Neuron (in vitro differentiated cells): ENCODE measurements around the gene FOXS1.

Experiments used
- H2AFZ ChIP-seq: one replicate; pipeline ENCODE4 v1.6.1; 2013; ENCODE audit warnings: low read depth, mild to moderate bottlenecking, inconsistent platforms, low read length, moderate library complexity
- H3K27me3 ChIP-seq: one replicate; pipeline ENCODE4 v1.6.1; 2013; ENCODE audit warnings: low read length; ENCODE audit not compliant: insufficient read depth
- H3K36me3 ChIP-seq: one replicate; pipeline ENCODE4 v1.6.1; 2013; ENCODE audit warnings: low read length; ENCODE audit not compliant: insufficient read depth
- H3K4me1 ChIP-seq: one replicate; pipeline ENCODE4 v1.6.1; 2013; ENCODE audit warnings: low read length; ENCODE audit not compliant: insufficient read depth
- H3K4me3 ChIP-seq: 2 replicates; pipeline ENCODE4 v1.5.1; 2013; ENCODE audit warnings: mild to moderate bottlenecking, low read length, moderate library complexity
- H3K9me3 ChIP-seq: one replicate; pipeline ENCODE4 v1.6.1; 2013; ENCODE audit warnings: low read length

The FOXS1 gene

GRCh38 chr20:31868853-31869672 lies 23.7 kb upstream of the FOXS1 start:
- Histone ChIP-seq H3K9me3 (no peaks in the 10 kb centered on the region), H2AFZ (no peak overlapping the region), H3K27me3 (no peaks in the 10 kb centered on the region), H3K36me3 (peaks cover 9% of the 10 kb centered on the region), H3K4me1 (peaks cover 30% of the 10 kb centered on the region), H3K4me3 (peak overlapping the region; percentile 74)

GRCh38 chr20:31866221-31866620 lies 20.8 kb upstream of the FOXS1 start:
- H3K9me3 ChIP-seq, result no peaks in the 10 kb centered on the region
- peaks cover 32% of the 10 kb centered on the region for H3K4me1 ChIP-seq
- H3K36me3 ChIP-seq, result peaks cover 13% of the 10 kb centered on the region
- no peak overlapping the region for H2AFZ ChIP-seq
- H3K4me3 ChIP-seq, result no peak overlapping the region
- H3K27me3 ChIP-seq, result no peaks in the 10 kb centered on the region

- Histone ChIP-seq H3K9me3 (no peaks in the 10 kb centered on the region), H3K36me3 (peaks cover 13% of the 10 kb centered on the region), H2AFZ (no peak overlapping the region), H3K4me1 (peaks cover 37% of the 10 kb centered on the region), H3K4me3 (no peak overlapping the region), H3K27me3 (no peaks in the 10 kb centered on the region)
Observed at GRCh38 chr20:31864521-31865400, 19.4 kb upstream of the FOXS1 start.

GRCh38 chr20:31863296-31864085 lies 18.1 kb upstream of the FOXS1 start:
- Histone ChIP-seq H3K4me3 (no peak overlapping the region), H2AFZ (no peak overlapping the region), H3K36me3 (peaks cover 13% of the 10 kb centered on the region), H3K9me3 (no peaks in the 10 kb centered on the region), H3K4me1 (peaks cover 26% of the 10 kb centered on the region), H3K27me3 (no peaks in the 10 kb centered on the region)

- no peak overlapping the region for H3K4me3 ChIP-seq
- peaks cover 13% of the 10 kb centered on the region for H3K36me3 ChIP-seq
- H2AFZ ChIP-seq, result no peak overlapping the region
- peaks cover 26% of the 10 kb centered on the region for H3K4me1 ChIP-seq
- H3K9me3 ChIP-seq, result no peaks in the 10 kb centered on the region
- H3K27me3 ChIP-seq, result no peaks in the 10 kb centered on the region
Observed at GRCh38 chr20:31862506-31862905, 17.1 kb upstream of the FOXS1 start.

GRCh38 chr20:31862157-31862470 lies 16.7 kb upstream of the FOXS1 start:
- peaks cover 13% of the 10 kb centered on the region for H3K36me3 ChIP-seq
- H3K4me3 ChIP-seq, result no peak overlapping the region

GRCh38 chr20:31861385-31862156 lies 16.2 kb upstream of the FOXS1 start:
- Histone ChIP-seq H3K4me1 (peaks cover 26% of the 10 kb centered on the region), H3K36me3 (peaks cover 12% of the 10 kb centered on the region), H3K4me3 (peak overlapping the region; percentile 40), H3K9me3 (no peaks in the 10 kb centered on the region), H2AFZ (peak overlapping the region; percentile 60), H3K27me3 (no peaks in the 10 kb centered on the region)

More at GRCh38 chr20:31862157-31862470, 16.7 kb upstream of the FOXS1 start:
- Histone ChIP-seq H3K27me3 (no peaks in the 10 kb centered on the region), H3K9me3 (no peaks in the 10 kb centered on the region), H2AFZ (no peak overlapping the region), H3K4me1 (peaks cover 26% of the 10 kb centered on the region)

- peaks cover under 1% of the 10 kb centered on the region for H3K27me3 ChIP-seq
- peaks cover 23% of the 10 kb centered on the region for H3K4me1 ChIP-seq
- peaks cover 8% of the 10 kb centered on the region for H3K36me3 ChIP-seq
- no peaks in the 10 kb centered on the region for H3K9me3 ChIP-seq
- peak overlapping the region; percentile 60 for H2AFZ ChIP-seq
- peak overlapping the region; percentile 40 for H3K4me3 ChIP-seq
Observed at GRCh38 chr20:31861135-31861384, 15.7 kb upstream of the FOXS1 start.

GRCh38 chr20:31860390-31861134 lies 15.2 kb upstream of the FOXS1 start:
- Histone ChIP-seq H3K4me3 (peak overlapping the region; percentile 40), H3K4me1 (peaks cover 18% of the 10 kb centered on the region), H3K36me3 (peaks cover 6% of the 10 kb centered on the region), H3K27me3 (peaks cover 3% of the 10 kb centered on the region), H3K9me3 (no peaks in the 10 kb centered on the region), H2AFZ (peak overlapping the region; percentile 60)

GRCh38 chr20:31859998-31860380 lies 14.6 kb upstream of the FOXS1 start:
- H3K9me3 ChIP-seq, result no peaks in the 10 kb centered on the region
- peaks cover 5% of the 10 kb centered on the region for H3K27me3 ChIP-seq
- H3K4me3 ChIP-seq, result no peak overlapping the region
- H3K36me3 ChIP-seq, result peaks cover 5% of the 10 kb centered on the region
- no peak overlapping the region for H2AFZ ChIP-seq
- H3K4me1 ChIP-seq, result peaks cover 15% of the 10 kb centered on the region

GRCh38 chr20:31859266-31859997 lies 14.0 kb upstream of the FOXS1 start:
- H3K4me3 ChIP-seq, result no peak overlapping the region
- peaks cover 15% of the 10 kb centered on the region for H3K4me1 ChIP-seq
- peaks cover 8% of the 10 kb centered on the region for H3K27me3 ChIP-seq
- H3K9me3 ChIP-seq, result no peaks in the 10 kb centered on the region
- peaks cover 5% of the 10 kb centered on the region for H3K36me3 ChIP-seq
- H2AFZ ChIP-seq, result no peak overlapping the region
